Suprapubic skin (tissue), 3 donors: ENCODE data around the gene LRRC63.

Source experiments
- EP300 ChIP-seq: sonication (generic); formaldehyde crosslinking; IDR thresholded peaks from one replicate; pipeline ENCODE4 v1.6.1; 2017; ENCODE audit warnings: antibody characterized with exemption
- POLR2A ChIP-seq, 2 donors: fragments of 450-650 bp; IDR thresholded peaks; one replicate each; pipeline ENCODE4 v1.6.1; 2017; ENCODE audit warnings: antibody characterized with exemption in 2 of 2, mild to moderate bottlenecking in 2 of 2, moderate library complexity in 2 of 2
- TF ChIP-seq, protein P1 (sequence below), 2 donors: fragments of 200-600 bp in 1 of 2; fragments of 450-650 bp in 1 of 2; sonication (generic) in 1 of 2; IDR thresholded peaks; one replicate each; pipeline ENCODE4 v1.5.1; 2016 to 2019; ENCODE audit warnings: antibody characterized with exemption in 2 of 2, mild to moderate bottlenecking in 1 of 2, moderate library complexity in 1 of 2

DNA sequence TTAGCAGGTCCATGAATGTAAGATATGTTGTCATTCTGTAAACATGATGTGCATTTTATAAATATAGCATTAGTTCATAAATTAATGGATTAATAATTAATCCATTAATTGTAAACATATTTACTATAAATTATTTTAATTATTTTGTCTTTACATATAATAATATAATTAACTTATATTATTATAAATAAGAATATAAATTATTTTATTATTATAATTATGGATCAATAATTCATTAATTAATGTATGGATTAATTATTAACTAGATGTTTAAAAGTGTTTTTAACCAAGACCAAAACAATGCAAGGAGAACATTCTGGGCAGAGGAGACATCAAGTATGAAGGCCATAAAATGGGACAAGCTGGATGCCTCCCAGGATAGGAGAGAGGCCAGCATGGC lies 103.3 kb downstream of the LRRC63 start:
- TF ChIP-seq EP300 = no peak
- TF ChIP-seq, protein P1, sequence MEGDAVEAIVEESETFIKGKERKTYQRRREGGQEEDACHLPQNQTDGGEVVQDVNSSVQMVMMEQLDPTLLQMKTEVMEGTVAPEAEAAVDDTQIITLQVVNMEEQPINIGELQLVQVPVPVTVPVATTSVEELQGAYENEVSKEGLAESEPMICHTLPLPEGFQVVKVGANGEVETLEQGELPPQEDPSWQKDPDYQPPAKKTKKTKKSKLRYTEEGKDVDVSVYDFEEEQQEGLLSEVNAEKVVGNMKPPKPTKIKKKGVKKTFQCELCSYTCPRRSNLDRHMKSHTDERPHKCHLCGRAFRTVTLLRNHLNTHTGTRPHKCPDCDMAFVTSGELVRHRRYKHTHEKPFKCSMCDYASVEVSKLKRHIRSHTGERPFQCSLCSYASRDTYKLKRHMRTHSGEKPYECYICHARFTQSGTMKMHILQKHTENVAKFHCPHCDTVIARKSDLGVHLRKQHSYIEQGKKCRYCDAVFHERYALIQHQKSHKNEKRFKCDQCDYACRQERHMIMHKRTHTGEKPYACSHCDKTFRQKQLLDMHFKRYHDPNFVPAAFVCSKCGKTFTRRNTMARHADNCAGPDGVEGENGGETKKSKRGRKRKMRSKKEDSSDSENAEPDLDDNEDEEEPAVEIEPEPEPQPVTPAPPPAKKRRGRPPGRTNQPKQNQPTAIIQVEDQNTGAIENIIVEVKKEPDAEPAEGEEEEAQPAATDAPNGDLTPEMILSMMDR (IDR thresholded peaks at IDR 0.05) = no peak
- TF ChIP-seq POLR2A (IDR thresholded peaks at IDR 0.05) = no peak
